Smooth muscle cell of the brain vasculature (primary cell): ENCODE measurements around the gene TCP1.
A peak's percentile ranks its signal among the peaks of the same experiment; 100 is the strongest.
"Not testable (repeated sequence)": the region's sequence is repeated elsewhere in the genome, so short reads cannot be mapped to it uniquely, and the experiment has no call there.

Source experiments
- DNase-seq: peaks from one replicate; pipeline ENCODE4 v3.0.0-alpha.2; 2012; ENCODE audit warnings: low read depth, low spot score

TCP1 gene

GRCh38 chr6:159817951-159818739 is 28.7 kb upstream of the TCP1 start:
- DNase-seq: no peak

- not testable (repeated sequence) for DNase-seq
These were observed 27.4 kb upstream of the TCP1 start for GRCh38 chr6:159816775-159817174.

GRCh38 chr6:159815410-159815809 is 26.0 kb upstream of the TCP1 start:
- DNase-seq: no peak

GRCh38 chr6:159813781-159814180 is 24.4 kb upstream of the TCP1 start:
- DNase-seq: no peak

- no peak for DNase-seq
These were observed 19.7 kb upstream of the TCP1 start for GRCh38 chr6:159809149-159809548.

- DNase-seq: no peak
These were observed 19.2 kb upstream of the TCP1 start for GRCh38 chr6:159808647-159809046.

GRCh38 chr6:159807150-159807858 is 17.9 kb upstream of the TCP1 start:
- no peak for DNase-seq

GRCh38 chr6:159806021-159806458 is 16.6 kb upstream of the TCP1 start:
- DNase-seq: no peak

- no peak for DNase-seq
These were observed 16.1 kb upstream of the TCP1 start for GRCh38 chr6:159805440-159806020.

GRCh38 chr6:159804504-159804903 is 15.1 kb upstream of the TCP1 start:
- DNase-seq: no peak

- no peak for DNase-seq
These were observed 12.5 kb upstream of the TCP1 start for GRCh38 chr6:159801935-159802334.

- no peak for DNase-seq
These were observed 10.9 kb upstream of the TCP1 start, which contains the start of gene PNLDC1 for GRCh38 chr6:159800141-159800865. TSS of gene PNLDC1 (plus strand) at chr6:159800276. CDS start at chr6:159800308, 32 bp downstream.

- DNase-seq: no peak
These were observed 8.2 kb upstream of the TCP1 start for GRCh38 chr6:159797554-159797953.

GRCh38 chr6:159794976-159795375 is 5.6 kb upstream of the TCP1 start:
- not testable (repeated sequence) for DNase-seq

GRCh38 chr6:159790956-159791598 is 1.7 kb upstream of the TCP1 start:
- DNase-seq: no peak

GRCh38 chr6:159790149-159790955 is 950 bp upstream of the TCP1 start, which contains the start of gene MRPL18:
TSS of gene MRPL18 (plus strand) at chr6:159790467. CDS start at chr6:159790588, 121 bp downstream.
- DNase-seq: peak; percentile 94

- DNase-seq: no peak
These were observed 537 bp downstream of the TCP1 start for GRCh38 chr6:159788753-159789376.

GRCh38 chr6:159788276-159788675 is 1.1 kb downstream of the TCP1 start:
- DNase-seq: no peak

GRCh38 chr6:159778542-159779103 is 10.8 kb downstream of the TCP1 start:
- DNase-seq: no peak

GRCh38 chr6:159778131-159778530 is 11.3 kb downstream of the TCP1 start:
- no peak for DNase-seq
